Panc1 (cell line): ENCODE results near the gene BCL2L11. TPM values are rescaled to one million over a fixed set of nuclear protein-coding genes. Genes with fewer than 3 reads are reported as not detected.

Source experiments
- ATAC-seq: fragments of 200-7000 bp; cut with Tn5 transposase; 2 replicates; pipeline ENCODE4 v1.9.1; 2020; ENCODE audit warnings: mild to moderate bottlenecking, moderate library complexity
- BruUV-seq: library from RNA; stranded (reverse); fragments of 400-500 nt; replicated peaks from 2 replicates; lab custom pipeline; 2021; lab: Mats Ljungman, UMichigan
- CTCF ChIA-PET: fragments of 300-600 bp; sonication (Branson Sonifier 250); formaldehyde crosslinking; loops from one replicate; lab custom pipeline; 2022; ENCODE audit warnings: antibody characterized with exemption; lab: Charles Lee
- POLR2A ChIA-PET: fragments of 300-600 bp; sonication (Branson Sonifier 250); formaldehyde crosslinking; loops from one replicate; lab custom pipeline; 2022; ENCODE audit warnings: antibody characterized with exemption; lab: Charles Lee
- DNase-seq: peaks from one replicate; pipeline ENCODE4 v3.0.0-alpha.2; 2010; ENCODE audit warnings: low read depth, low spot score
- H3K27ac ChIP-seq: 2 replicates; pipeline ENCODE4 v1.5.1; 2011; ENCODE audit warnings: mild to moderate bottlenecking, low read length, inconsistent platforms
- H3K27me3 ChIP-seq: fragments of 200-500 bp; sonication (Bioruptor generic); 2 replicates; pipeline ENCODE4 v1.6.0; 2014; ENCODE audit warnings: low read length, inconsistent platforms; ENCODE audit not compliant: control insufficient read depth, insufficient read depth
- H3K36me3 ChIP-seq: fragments of 200-500 bp; sonication (Bioruptor generic); 2 replicates; pipeline ENCODE4 v1.5.1; 2014; ENCODE audit warnings: inconsistent platforms, mild to moderate bottlenecking, low read length, moderate library complexity; ENCODE audit not compliant: control insufficient read depth, insufficient read depth
- H3K4me1 ChIP-seq: 2 replicates; pipeline ENCODE4 v1.5.1; 2011; ENCODE audit warnings: inconsistent platforms, mild to moderate bottlenecking, low read length, moderate library complexity; ENCODE audit not compliant: control insufficient read depth, insufficient read depth
- H3K4me3 ChIP-seq, 2 experiments: 2 replicates each; pipeline ENCODE4 v1.5.1; 2011 to 2012; ENCODE audit warnings: low read depth in 2 of 2, low read length in 2 of 2, mild to moderate bottlenecking in 2 of 2, inconsistent platforms in 1 of 2, moderate library complexity in 1 of 2
- H3K9me3 ChIP-seq: fragments of 200-500 bp; sonication (Bioruptor generic); 2 replicates; pipeline ENCODE4 v1.5.1; 2014; ENCODE audit warnings: low read depth, mild to moderate bottlenecking, inconsistent platforms, low read length, moderate library complexity; ENCODE audit not compliant: control insufficient read depth, insufficient read depth
- CTCF ChIP-seq: fragments of 450-650 bp; IDR thresholded peaks from 2 replicates; pipeline ENCODE4 v1.5.1; 2017; ENCODE audit warnings: mild to moderate bottlenecking
- POLR2AphosphoS5 ChIP-seq: IDR thresholded peaks from 2 replicates; pipeline ENCODE4 v1.6.1; 2012; ENCODE audit warnings: mild to moderate bottlenecking, low read depth, low read length, moderate library complexity
- SIN3A ChIP-seq: IDR thresholded peaks from 2 replicates; pipeline ENCODE4 v1.6.1; 2012; ENCODE audit warnings: low read depth, mild to moderate bottlenecking, low read length, moderate library complexity, borderline replicate concordance; ENCODE audit not compliant: insufficient read depth
- TCF7L2 ChIP-seq: IDR thresholded peaks from 2 replicates; pipeline ENCODE4 v1.6.1; 2011; ENCODE audit warnings: mild to moderate bottlenecking, low read depth, low read length, inconsistent platforms
- in situ Hi-C: cut with HindIII; loops from 2 replicates; pipeline ENCODE4 v1.10.0; 2016; ENCODE audit warnings: low sequenced_read_pairs, low pct_unique_long_range_greater_than_20kb
- intact Hi-C: fragments of 100-400 bp; cut with micrococcal nuclease; formaldehyde crosslinking; loops from one replicate; pipeline ENCODE4 v1.10.0; 2022; ENCODE audit not compliant: unreplicated experiment
- total RNA-seq: library from RNA; stranded (reverse); gene quantifications from one replicate; pipeline ENCODE4 v1.2.1, GENCODE V29; 2021; ENCODE audit not compliant: unreplicated experiment
- TF ChIP-seq, protein P1 (sequence below), 2 experiments: IDR thresholded peaks; 2 replicates each; pipeline ENCODE4 v1.6.1; 2011 to 2012; ENCODE audit warnings: low read depth in 2 of 2, control low read depth in 1 of 2, low read length in 1 of 2, mild to moderate bottlenecking in 1 of 2, moderate library complexity in 1 of 2; ENCODE audit not compliant: insufficient read depth in 1 of 2

The BCL2L11 gene
- total RNA-seq, 1 experiment from 2014 or later = 43.8 TPM

DNA sequence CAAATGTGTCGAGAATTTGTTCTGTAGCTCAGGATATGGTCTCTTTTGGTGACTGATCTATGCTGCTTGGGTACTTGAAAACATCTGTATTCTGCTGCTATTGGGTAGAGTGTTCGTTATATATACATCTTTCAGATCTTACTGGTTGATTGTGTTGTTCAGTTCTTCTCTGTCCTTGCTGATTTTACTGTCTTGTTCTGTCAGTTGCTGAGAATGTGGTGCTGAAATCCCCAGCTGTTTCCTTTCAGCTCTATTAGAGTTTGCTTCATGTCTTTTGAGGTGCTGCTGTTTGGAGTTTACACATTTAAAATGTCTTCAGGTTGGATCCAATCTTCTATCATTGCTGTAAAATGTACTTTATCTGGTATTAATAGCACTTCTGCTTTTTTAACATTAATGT is 12.9 kb downstream of the BCL2L11 start:
- Histone ChIP-seq H3K27ac (no peak overlapping the region), H3K36me3 (peaks cover 6% of the 10 kb centered on the region; the same call in 1 of the 2 replicates), H3K4me1 (no peaks in the 10 kb centered on the region; the same call in 1 of the 2 replicates), H3K4me3 (no peak overlapping the region), H3K9me3 (no peaks in the 10 kb centered on the region), H3K27me3 (no peaks in the 10 kb centered on the region)
- no TSS peak for BruUV-seq
- DNase-seq = no peak
- CTCF ChIA-PET = no interaction called here
- intact Hi-C loops (no loop called here), in situ Hi-C loops (no loop called here)
- no peak for ATAC-seq
- TF ChIP-seq SIN3A (no peak), CTCF (no peak), POLR2AphosphoS5 (no peak), TCF7L2 (no peak)
- TF ChIP-seq, protein P1, sequence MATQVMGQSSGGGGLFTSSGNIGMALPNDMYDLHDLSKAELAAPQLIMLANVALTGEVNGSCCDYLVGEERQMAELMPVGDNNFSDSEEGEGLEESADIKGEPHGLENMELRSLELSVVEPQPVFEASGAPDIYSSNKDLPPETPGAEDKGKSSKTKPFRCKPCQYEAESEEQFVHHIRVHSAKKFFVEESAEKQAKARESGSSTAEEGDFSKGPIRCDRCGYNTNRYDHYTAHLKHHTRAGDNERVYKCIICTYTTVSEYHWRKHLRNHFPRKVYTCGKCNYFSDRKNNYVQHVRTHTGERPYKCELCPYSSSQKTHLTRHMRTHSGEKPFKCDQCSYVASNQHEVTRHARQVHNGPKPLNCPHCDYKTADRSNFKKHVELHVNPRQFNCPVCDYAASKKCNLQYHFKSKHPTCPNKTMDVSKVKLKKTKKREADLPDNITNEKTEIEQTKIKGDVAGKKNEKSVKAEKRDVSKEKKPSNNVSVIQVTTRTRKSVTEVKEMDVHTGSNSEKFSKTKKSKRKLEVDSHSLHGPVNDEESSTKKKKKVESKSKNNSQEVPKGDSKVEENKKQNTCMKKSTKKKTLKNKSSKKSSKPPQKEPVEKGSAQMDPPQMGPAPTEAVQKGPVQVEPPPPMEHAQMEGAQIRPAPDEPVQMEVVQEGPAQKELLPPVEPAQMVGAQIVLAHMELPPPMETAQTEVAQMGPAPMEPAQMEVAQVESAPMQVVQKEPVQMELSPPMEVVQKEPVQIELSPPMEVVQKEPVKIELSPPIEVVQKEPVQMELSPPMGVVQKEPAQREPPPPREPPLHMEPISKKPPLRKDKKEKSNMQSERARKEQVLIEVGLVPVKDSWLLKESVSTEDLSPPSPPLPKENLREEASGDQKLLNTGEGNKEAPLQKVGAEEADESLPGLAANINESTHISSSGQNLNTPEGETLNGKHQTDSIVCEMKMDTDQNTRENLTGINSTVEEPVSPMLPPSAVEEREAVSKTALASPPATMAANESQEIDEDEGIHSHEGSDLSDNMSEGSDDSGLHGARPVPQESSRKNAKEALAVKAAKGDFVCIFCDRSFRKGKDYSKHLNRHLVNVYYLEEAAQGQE (IDR thresholded peaks at IDR 0.05; ENCODE audit: insufficient read depth in 1 of 2, low read depth in 2 of 2, low read length in 1 of 2) = no peak
- POLR2A ChIA-PET = no interaction called here

GRCh38 chr2:111134055-111134454 is 13.3 kb downstream of the BCL2L11 start:
- intact Hi-C loops = no loop called here
- ChIA-PET CTCF (no interaction called here), POLR2A (no interaction called here)
- Histone ChIP-seq H3K9me3 (no peaks in the 10 kb centered on the region), H3K36me3 (peaks cover 6% of the 10 kb centered on the region; the same call in 1 of the 2 replicates), H3K4me3 (no peak overlapping the region), H3K27me3 (no peaks in the 10 kb centered on the region), H3K27ac (no peak overlapping the region), H3K4me1 (no peaks in the 10 kb centered on the region; the same call in 1 of the 2 replicates)
- BruUV-seq = no TSS peak
- in situ Hi-C loops = no loop called here
- ATAC-seq = no peak
- no peak for TF ChIP-seq CTCF
- TF ChIP-seq TCF7L2 = no peak
- no peak for TF ChIP-seq POLR2AphosphoS5
- no peak for TF ChIP-seq SIN3A
- TF ChIP-seq, protein P1 (IDR thresholded peaks at IDR 0.05; ENCODE audit: insufficient read depth in 1 of 2, low read depth in 2 of 2, low read length in 1 of 2) = no peak
- no peak for DNase-seq
